ENCODE measurements around the gene RAB3IL1.
A peak's percentile ranks its signal among the peaks of the same experiment; 100 is the strongest.

- TF ChIP-seq CTCF (IDR thresholded peaks at IDR 0.05) (peak; percentile 80 to 95 (median 92)), POLR2A (IDR thresholded peaks at IDR 0.05) (no peak)
Observed at GRCh38 chr11:61947486-61948210, 30.3 kb upstream of the RAB3IL1 start.

Data from Peyer's patch (tissue), 4 donors.